GM23338 (cell line): ENCODE data around the gene DONSON. TPM values are rescaled to one million over a fixed set of nuclear protein-coding genes. Genes with fewer than 3 reads are reported as not detected.

Experiments
- CREB1 ChIP-seq: fragments of 250-450 bp; sonication (Bioruptor Pico); IDR thresholded peaks from 2 replicates; pipeline ENCODE4 v1.5.0; 2020; ENCODE audit warnings: low read depth, mild to moderate bottlenecking, moderate library complexity
- JUNB ChIP-seq: IDR thresholded peaks from one replicate; pipeline ENCODE4 v1.6.1; 2016; ENCODE audit warnings: antibody characterized with exemption; ENCODE audit not compliant: unreplicated experiment
- NANOG ChIP-seq: IDR thresholded peaks from 2 replicates; pipeline ENCODE4 v1.6.1; 2016; ENCODE audit warnings: antibody characterized with exemption, borderline replicate concordance
- ZNF114 ChIP-seq: fragments of 250-450 bp; sonication (Bioruptor Pico); IDR thresholded peaks from 2 replicates; pipeline ENCODE4 v1.5.0; 2020; ENCODE audit warnings: mild to moderate bottlenecking, moderate library complexity
- ZNF331 ChIP-seq: fragments of 250-450 bp; sonication (Bioruptor Pico); IDR thresholded peaks from 2 replicates; pipeline ENCODE4 v1.5.0; 2020; ENCODE audit warnings: low read depth, mild to moderate bottlenecking, moderate library complexity
- polyA plus RNA-seq: library from polyadenylated mRNA; unstranded; fragments of >200 nt; fragmentation: Nextera tagmentation; extraction: Ambion mirVana; gene quantifications from 2 replicates; pipeline ENCODE4 v1.2.1, GENCODE V29; 2016
- total RNA-seq: library from RNA; depleted of rRNA; stranded (reverse); fragments of >200 nt; shearing (Covaris generic); gene quantifications from 2 replicates; pipeline ENCODE4 v1.2.3, GENCODE V29; 2014
- TF ChIP-seq, protein P1 (sequence below): fragments of 250-450 bp; sonication (Bioruptor Pico); IDR thresholded peaks from 2 replicates; pipeline ENCODE4 v1.5.0; 2020; ENCODE audit warnings: mild to moderate bottlenecking, moderate library complexity
- TF ChIP-seq, protein P2 (sequence below), 2 experiments: fragments of 200-600 bp in 1 of 2; sonication (generic) in 1 of 2; conservative IDR thresholded peaks; 2 replicates each; pipeline versions ENCODE4 v1.5.1 to v1.6.1; 2016 to 2017; ENCODE audit warnings: antibody characterized with exemption in 2 of 2, low read depth in 2 of 2, mild to moderate bottlenecking in 2 of 2, moderate library complexity in 1 of 2

The DONSON gene
- total and polyA plus RNA-seq, 2 experiments from 2014 or later: 32.9 to 35.2 TPM

DNA sequence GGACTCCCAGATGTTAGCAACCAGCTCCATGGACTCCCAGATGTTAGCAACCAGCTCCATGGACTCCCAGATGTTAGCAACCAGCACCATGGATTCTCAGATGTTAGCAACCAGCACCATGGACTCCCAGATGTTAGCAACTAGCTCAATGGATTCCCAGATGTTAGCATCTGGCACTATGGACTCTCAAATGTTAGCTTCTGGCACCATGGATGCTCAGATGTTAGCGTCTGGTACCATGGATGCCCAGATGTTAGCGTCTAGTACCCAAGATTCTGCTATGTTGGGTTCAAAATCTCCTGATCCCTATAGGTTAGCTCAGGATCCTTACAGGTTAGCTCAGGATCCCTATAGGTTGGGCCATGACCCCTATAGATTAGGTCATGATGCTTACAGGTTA lies 36.8 kb downstream of the DONSON start (continued):
- TF ChIP-seq, protein P1, sequence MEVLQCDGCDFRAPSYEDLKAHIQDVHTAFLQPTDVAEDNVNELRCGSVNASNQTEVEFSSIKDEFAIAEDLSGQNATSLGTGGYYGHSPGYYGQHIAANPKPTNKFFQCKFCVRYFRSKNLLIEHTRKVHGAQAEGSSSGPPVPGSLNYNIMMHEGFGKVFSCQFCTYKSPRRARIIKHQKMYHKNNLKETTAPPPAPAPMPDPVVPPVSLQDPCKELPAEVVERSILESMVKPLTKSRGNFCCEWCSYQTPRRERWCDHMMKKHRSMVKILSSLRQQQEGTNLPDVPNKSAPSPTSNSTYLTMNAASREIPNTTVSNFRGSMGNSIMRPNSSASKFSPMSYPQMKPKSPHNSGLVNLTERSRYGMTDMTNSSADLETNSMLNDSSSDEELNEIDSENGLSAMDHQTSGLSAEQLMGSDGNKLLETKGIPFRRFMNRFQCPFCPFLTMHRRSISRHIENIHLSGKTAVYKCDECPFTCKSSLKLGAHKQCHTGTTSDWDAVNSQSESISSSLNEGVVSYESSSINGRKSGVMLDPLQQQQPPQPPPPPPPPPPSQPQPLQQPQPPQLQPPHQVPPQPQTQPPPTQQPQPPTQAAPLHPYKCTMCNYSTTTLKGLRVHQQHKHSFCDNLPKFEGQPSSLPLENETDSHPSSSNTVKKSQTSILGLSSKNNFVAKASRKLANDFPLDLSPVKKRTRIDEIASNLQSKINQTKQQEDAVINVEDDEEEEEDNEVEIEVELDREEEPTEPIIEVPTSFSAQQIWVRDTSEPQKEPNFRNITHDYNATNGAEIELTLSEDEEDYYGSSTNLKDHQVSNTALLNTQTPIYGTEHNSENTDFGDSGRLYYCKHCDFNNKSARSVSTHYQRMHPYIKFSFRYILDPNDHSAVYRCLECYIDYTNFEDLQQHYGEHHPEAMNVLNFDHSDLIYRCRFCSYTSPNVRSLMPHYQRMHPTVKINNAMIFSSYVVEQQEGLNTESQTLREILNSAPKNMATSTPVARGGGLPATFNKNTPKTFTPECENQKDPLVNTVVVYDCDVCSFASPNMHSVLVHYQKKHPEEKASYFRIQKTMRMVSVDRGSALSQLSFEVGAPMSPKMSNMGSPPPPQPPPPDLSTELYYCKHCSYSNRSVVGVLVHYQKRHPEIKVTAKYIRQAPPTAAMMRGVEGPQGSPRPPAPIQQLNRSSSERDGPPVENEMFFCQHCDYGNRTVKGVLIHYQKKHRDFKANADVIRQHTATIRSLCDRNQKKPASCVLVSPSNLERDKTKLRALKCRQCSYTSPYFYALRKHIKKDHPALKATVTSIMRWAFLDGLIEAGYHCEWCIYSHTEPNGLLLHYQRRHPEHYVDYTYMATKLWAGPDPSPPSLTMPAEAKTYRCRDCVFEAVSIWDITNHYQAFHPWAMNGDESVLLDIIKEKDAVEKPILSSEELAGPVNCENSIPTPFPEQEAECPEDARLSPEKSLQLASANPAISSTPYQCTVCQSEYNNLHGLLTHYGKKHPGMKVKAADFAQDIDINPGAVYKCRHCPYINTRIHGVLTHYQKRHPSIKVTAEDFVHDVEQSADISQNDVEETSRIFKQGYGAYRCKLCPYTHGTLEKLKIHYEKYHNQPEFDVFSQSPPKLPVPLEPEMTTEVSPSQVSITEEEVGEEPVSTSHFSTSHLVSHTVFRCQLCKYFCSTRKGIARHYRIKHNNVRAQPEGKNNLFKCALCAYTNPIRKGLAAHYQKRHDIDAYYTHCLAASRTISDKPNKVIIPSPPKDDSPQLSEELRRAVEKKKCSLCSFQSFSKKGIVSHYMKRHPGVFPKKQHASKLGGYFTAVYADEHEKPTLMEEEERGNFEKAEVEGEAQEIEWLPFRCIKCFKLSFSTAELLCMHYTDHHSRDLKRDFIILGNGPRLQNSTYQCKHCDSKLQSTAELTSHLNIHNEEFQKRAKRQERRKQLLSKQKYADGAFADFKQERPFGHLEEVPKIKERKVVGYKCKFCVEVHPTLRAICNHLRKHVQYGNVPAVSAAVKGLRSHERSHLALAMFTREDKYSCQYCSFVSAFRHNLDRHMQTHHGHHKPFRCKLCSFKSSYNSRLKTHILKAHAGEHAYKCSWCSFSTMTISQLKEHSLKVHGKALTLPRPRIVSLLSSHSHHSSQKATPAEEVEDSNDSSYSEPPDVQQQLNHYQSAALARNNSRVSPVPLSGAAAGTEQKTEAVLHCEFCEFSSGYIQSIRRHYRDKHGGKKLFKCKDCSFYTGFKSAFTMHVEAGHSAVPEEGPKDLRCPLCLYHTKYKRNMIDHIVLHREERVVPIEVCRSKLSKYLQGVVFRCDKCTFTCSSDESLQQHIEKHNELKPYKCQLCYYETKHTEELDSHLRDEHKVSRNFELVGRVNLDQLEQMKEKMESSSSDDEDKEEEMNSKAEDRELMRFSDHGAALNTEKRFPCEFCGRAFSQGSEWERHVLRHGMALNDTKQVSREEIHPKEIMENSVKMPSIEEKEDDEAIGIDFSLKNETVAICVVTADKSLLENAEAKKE: no peak
- TF ChIP-seq NANOG (no peak), CREB1 (CRISPR knock-in tag) (no peak), ZNF331 (no peak), ZNF114 (CRISPR knock-in tag) (no peak), JUNB (no peak)
- TF ChIP-seq, protein P2, sequence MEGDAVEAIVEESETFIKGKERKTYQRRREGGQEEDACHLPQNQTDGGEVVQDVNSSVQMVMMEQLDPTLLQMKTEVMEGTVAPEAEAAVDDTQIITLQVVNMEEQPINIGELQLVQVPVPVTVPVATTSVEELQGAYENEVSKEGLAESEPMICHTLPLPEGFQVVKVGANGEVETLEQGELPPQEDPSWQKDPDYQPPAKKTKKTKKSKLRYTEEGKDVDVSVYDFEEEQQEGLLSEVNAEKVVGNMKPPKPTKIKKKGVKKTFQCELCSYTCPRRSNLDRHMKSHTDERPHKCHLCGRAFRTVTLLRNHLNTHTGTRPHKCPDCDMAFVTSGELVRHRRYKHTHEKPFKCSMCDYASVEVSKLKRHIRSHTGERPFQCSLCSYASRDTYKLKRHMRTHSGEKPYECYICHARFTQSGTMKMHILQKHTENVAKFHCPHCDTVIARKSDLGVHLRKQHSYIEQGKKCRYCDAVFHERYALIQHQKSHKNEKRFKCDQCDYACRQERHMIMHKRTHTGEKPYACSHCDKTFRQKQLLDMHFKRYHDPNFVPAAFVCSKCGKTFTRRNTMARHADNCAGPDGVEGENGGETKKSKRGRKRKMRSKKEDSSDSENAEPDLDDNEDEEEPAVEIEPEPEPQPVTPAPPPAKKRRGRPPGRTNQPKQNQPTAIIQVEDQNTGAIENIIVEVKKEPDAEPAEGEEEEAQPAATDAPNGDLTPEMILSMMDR (conservative IDR thresholded peaks at IDR 0.05; ENCODE audit: low read depth in 2 of 2): no peak
